Measurements from ENCODE around the gene PLXDC1. TPM values are rescaled to one million over a fixed set of nuclear protein-coding genes. Genes with fewer than 3 reads are reported as not detected.

The PLXDC1 gene
- total and polyA plus RNA-seq, 10 donors, result 2.9 to 11.2 (median 4.5) TPM

GRCh38 chr17:39107155-39107554, 44.3 kb downstream of the PLXDC1 start:
- DNase-seq, result no peak
- Histone ChIP-seq H3K36me3 (no peaks in the 10 kb centered on the region), H3K9me3 (no peaks in the 10 kb centered on the region), H3K4me1 (peaks cover 0 to 3% (median 0%) of the 10 kb centered on the region in 6 donors), H3K27me3 (replicated peaks in 1 of 7) (peaks cover 0 to 8% (median 0%) of the 10 kb centered on the region in 7 donors), H3K27ac (no peak overlapping the region), H3K4me3 (no peak overlapping the region)
- intact Hi-C loops (cut with DNase I; ENCODE audit: low total_unique reads), result no loop called here
- TF ChIP-seq POLR2AphosphoS5 (IDR thresholded peaks at IDR 0.05), result no peak
- TF ChIP-seq CTCF (IDR thresholded peaks at IDR 0.05 in 8 of 11, conservative IDR thresholded peaks at IDR 0.05 in 3 of 11), result no peak
- TF ChIP-seq POLR2A (IDR thresholded peaks at IDR 0.05), result no peak
- 86 to 89% (median 88%) methylated on average over 7 of the region's 7 CpGs for WGBS, 5 donors

- H3K4me1 ChIP-seq, result peaks cover 0 to 5% (median 0%) of the 10 kb centered on the region in 6 donors
- no peak overlapping the region for H3K4me3 ChIP-seq
- H3K27ac ChIP-seq, result no peak overlapping the region
- WGBS, 5 donors, result 61 to 84% (median 74%) methylated on average over 9 of the region's 9 CpGs
- DNase-seq, result no peak
- no peaks in the 10 kb centered on the region for H3K9me3 ChIP-seq
- H3K27me3 ChIP-seq (replicated peaks in 1 of 7), result peaks cover 0 to 4% (median 0%) of the 10 kb centered on the region in 7 donors
- intact Hi-C loops (cut with DNase I; ENCODE audit: low total_unique reads), result no loop called here
- TF ChIP-seq CTCF (IDR thresholded peaks at IDR 0.05 in 8 of 11, conservative IDR thresholded peaks at IDR 0.05 in 3 of 11) (no peak), POLR2A (IDR thresholded peaks at IDR 0.05) (no peak), POLR2AphosphoS5 (IDR thresholded peaks at IDR 0.05) (no peak)
- H3K36me3 ChIP-seq, result no peaks in the 10 kb centered on the region
Observed at GRCh38 chr17:39105705-39106104, 45.7 kb downstream of the PLXDC1 start.

- H3K27me3 ChIP-seq (replicated peaks in 1 of 7), result no peaks in the 10 kb centered on the region
- TF ChIP-seq POLR2AphosphoS5 (IDR thresholded peaks at IDR 0.05) (no peak), CTCF (IDR thresholded peaks at IDR 0.05 in 8 of 11, conservative IDR thresholded peaks at IDR 0.05 in 3 of 11) (no peak), POLR2A (IDR thresholded peaks at IDR 0.05) (no peak)
- H3K4me1 ChIP-seq, result peaks cover 0 to 10% (median 4%) of the 10 kb centered on the region in 6 donors
- no peak overlapping the region for H3K27ac ChIP-seq
- H3K36me3 ChIP-seq, result no peaks in the 10 kb centered on the region
- intact Hi-C loops (cut with DNase I; ENCODE audit: low total_unique reads), result no loop called here
- H3K9me3 ChIP-seq, result no peaks in the 10 kb centered on the region
- no peak for DNase-seq
- WGBS, 5 donors, result 71 to 80% (median 75%) methylated on average over 7 to 8 of the region's 8 CpGs
- no peak overlapping the region for H3K4me3 ChIP-seq
Observed at GRCh38 chr17:39104657-39105056, 46.8 kb downstream of the PLXDC1 start.

- no peak for DNase-seq
- Histone ChIP-seq H3K4me1 (peaks cover 0 to 16% (median 10%) of the 10 kb centered on the region in 6 donors), H3K36me3 (no peaks in the 10 kb centered on the region), H3K27me3 (replicated peaks in 1 of 7) (peaks cover 0 to 3% (median 0%) of the 10 kb centered on the region in 7 donors), H3K27ac (no peak overlapping the region), H3K4me3 (no peak overlapping the region), H3K9me3 (no peaks in the 10 kb centered on the region)
- TF ChIP-seq CTCF (IDR thresholded peaks at IDR 0.05 in 8 of 11, conservative IDR thresholded peaks at IDR 0.05 in 3 of 11), result no peak
- TF ChIP-seq POLR2A (IDR thresholded peaks at IDR 0.05), result no peak
- TF ChIP-seq POLR2AphosphoS5 (IDR thresholded peaks at IDR 0.05), result no peak
- 86 to 94% (median 92%) methylated on average over 5 of the region's 5 CpGs for WGBS, 5 donors
- intact Hi-C loops (cut with DNase I; ENCODE audit: low total_unique reads), result no loop called here
Observed at GRCh38 chr17:39104046-39104445, 47.4 kb downstream of the PLXDC1 start.
